GM20000 (cell line): Measurements from ENCODE around the gene VWF.

Experiments
- DNase-seq: peaks from one replicate; pipeline ENCODE4 v3.0.0; 2012; ENCODE audit warnings: low spot score
- CTCF ChIP-seq: IDR thresholded peaks from 2 replicates; pipeline ENCODE4 v1.5.1; 2012; ENCODE audit warnings: mild to moderate bottlenecking, control low read depth; ENCODE audit errors: extremely low read depth, missing control alignments

The VWF gene

GRCh38 chr12:6037459-6037858, 87.0 kb downstream of the VWF start:
- no peak for TF ChIP-seq CTCF
- no peak for DNase-seq

GRCh38 chr12:6036509-6036908, 88.0 kb downstream of the VWF start:
- no peak for DNase-seq
- no peak for TF ChIP-seq CTCF

- no peak for DNase-seq
Measured at GRCh38 chr12:6034596-6034995, 89.9 kb downstream of the VWF start.

GRCh38 chr12:6033546-6033945, 90.9 kb downstream of the VWF start:
- TF ChIP-seq CTCF, result no peak
- no peak for DNase-seq

More at GRCh38 chr12:6034596-6034995, 89.9 kb downstream of the VWF start:
- no peak for TF ChIP-seq CTCF

- DNase-seq, result no peak
- no peak for TF ChIP-seq CTCF
Measured at GRCh38 chr12:6032726-6033125, 91.7 kb downstream of the VWF start.

- TF ChIP-seq CTCF, result no peak
- DNase-seq, result no peak
Measured at GRCh38 chr12:6031001-6031400, 93.5 kb downstream of the VWF start.

- TF ChIP-seq CTCF, result no peak
- no peak for DNase-seq
Measured at GRCh38 chr12:6030081-6030480, 94.4 kb downstream of the VWF start.
